HG03103 (cell line): ENCODE data around the gene NAA35.
"Not testable (repeated sequence)": the region's sequence is repeated elsewhere in the genome, so short reads cannot be mapped to it uniquely, and the experiment has no call there.

ENCODE experiments used
- ATAC-seq: cut with Tn5 transposase; IDR thresholded peaks from one replicate; pipeline ENCODE4 v1.9.1; 2021; ENCODE audit warnings: low read depth; ENCODE audit not compliant: unreplicated experiment

Gene NAA35

DNA sequence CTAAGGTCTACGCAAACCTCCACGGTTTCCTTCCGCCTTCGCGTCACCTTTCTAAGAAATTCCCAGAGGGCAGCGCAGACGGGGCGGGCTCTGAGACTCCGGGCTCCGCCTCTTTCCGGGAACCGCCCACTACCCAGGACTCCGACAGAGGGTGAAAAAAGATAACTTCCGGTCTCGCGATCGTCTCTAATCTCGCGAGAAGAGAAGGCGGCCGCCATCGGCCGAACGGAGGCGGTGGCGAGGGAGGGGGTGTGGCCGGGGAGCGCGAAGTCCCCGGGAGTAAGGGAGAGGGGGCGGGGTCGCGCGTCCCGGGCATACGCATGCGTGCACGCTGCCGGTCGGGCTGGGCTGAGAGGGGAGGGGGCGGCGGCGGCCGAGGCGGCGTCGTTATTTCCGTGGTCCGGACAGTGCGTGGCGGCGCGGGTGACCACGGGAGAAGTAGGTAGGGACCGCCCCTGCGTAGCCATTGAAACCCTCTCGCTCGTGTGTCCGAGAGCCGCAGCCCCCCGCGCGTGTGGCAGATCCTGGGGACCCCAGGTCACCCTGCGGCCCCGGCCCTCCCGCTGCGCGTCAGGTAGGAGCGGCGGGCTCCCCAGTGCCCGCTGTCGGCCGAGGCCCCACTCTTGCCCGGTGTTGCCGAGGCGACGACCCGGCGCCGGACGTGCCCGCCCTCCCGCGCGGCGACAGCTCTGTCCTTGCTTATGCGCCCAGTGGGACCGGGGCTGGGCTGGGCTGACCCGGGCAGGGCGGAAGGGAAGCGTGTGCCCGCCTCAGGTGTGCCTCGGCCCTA lies at the start of gene NAA35:
Gene NAA35 (plus strand): TSS at position 315 of the 790 bp plus-strand sequence. CDS start 1,014 bp downstream, outside the sequence.
- peak; percentile 84 for ATAC-seq

DNA sequence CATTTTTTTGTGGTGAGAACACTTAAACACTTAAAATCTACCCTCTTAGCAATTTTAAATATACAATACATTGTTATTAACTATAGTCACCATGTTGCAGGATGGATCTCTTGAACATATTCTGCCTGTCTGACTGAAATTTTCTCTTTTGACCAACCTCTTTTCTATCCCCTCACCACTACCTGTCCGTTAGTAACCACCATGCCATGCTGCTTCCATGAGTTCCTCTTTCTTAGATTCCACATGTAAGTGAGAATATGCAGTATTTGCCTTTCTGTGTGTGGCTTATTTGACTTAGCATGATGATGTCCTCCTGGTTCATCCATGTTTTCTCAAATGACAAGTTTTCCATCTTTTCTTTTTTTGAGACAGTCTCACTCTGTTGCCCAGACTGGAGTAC lies 48.5 kb upstream of the NAA35 start:
- ATAC-seq, result no peak

DNA sequence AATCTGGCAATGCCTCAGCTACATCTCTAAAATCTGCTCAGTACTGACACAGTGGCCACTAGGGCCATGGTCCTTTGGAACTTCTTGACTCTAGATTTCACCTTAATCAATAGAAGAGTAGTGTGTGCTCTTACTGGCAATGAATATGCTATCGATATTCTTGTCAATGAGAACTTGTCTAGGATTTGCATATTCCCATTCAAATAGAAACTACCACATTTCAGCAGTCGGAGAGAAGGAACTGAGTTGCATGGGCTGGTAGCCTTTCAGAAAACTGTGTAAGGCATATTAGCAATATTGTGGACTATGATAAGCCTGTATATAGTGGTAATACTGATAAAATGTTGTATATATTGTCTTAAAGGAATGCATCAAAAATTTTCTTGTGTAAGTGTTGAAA lies 45.3 kb upstream of the NAA35 start:
- no peak for ATAC-seq

DNA sequence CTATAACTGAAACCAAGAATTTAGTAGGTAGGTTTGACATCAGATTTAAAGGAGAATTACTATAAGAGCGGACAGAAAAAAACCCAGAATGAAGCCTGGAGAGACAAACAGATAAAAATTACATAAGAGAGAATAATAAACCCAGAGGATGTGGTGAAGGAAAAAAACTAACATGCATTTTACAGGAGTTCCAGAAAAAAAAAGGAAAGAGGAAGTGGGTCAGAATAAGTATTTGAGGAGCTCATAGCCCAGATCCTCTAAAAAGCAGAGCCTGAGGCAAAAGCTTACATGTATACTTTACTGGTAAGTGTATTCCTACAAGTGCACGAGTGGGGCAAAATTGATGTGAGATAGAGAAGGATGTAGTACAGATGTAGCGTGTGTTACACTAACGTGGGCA lies 43.1 kb upstream of the NAA35 start:
- no peak for ATAC-seq

DNA sequence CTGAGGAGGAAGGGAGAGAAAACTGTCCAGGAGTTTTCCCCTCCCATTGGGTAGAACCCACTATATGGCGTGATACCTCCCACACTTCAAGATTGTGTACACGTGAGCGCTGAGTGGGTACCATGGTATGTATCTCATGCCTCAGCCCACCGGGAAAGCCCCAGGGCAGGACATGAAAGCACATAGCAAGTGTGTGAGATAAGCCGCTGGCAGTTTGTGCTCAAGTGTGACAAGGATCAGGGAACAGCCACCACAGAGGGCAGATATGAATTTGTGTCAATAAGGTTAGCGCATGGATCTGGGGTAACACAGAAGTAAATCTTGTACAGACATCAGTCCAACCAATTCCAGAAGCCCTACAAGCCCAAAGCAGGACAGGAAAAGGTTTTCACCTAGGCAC lies 42.6 kb upstream of the NAA35 start:
- ATAC-seq, result no peak

DNA sequence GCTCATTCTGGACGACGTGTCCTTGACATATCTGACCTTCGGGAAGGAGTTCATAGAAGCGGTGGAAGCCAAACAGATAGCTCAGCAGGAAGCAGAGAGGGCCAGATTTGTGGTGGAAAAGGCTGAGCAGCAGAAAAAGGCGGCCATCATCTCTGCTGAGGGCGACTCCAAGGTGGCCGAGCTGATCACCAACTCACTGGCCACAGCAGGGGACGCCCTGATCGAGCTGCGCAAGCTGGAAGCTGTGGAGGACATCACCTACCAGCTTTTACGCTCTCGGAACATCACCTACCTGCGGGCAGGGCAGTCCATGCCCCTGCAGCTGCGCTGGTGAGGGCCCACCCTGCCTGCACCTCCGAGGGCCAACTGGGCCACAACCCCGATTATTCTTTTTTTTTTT lies 41.6 kb upstream of the NAA35 start:
- no peak for ATAC-seq

DNA sequence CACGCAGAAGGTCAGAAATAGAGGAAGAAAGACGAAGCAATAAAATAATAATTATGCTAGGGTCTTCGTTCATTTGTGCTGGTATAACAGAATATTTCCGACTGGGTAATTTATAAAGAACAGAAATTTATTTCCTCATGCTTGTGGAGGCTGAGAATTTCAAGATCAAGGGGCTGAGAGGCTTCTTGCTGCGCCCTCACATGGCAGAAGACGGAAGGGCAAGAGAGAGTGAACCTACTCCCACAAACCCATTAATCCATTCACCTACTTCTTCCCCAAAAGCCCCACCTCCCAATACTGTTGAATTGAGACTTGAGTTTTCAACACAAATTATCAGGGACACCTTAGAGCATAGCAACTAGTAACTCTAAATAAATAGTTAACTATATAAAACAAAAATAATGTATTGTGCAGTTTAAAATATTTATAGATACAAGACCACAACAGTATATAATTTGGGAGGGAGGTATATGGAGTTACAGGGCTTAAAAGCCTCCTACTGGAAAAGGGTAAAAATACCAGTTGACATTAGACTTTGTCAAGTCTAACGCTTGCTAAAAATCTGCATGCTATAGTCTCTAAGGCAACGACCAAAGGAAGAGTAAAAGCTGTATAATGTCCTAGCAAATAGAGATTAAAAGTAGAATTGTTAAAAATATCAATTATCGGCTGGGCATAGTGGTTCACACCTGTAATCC lies 40.3 kb upstream of the NAA35 start:
- peak; percentile 56 for ATAC-seq

DNA sequence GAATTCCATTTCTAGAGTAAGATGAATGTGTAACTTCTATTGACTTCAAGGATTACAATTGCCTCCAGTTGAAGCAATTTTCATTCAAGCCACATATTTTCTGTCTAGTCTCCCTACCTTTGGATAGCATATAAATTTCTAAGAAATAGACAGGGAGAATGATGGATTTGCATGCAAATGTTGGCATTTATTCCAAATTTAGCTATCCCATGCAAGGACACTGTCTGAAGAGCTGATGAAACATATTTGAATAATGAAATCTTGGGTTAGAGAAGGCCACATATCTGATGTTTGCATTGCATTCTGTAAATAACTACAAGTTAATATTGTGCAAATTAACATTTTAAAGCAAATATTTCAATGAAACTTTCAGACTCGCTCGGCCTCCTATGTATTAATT lies 36.0 kb upstream of the NAA35 start:
- no peak for ATAC-seq

DNA sequence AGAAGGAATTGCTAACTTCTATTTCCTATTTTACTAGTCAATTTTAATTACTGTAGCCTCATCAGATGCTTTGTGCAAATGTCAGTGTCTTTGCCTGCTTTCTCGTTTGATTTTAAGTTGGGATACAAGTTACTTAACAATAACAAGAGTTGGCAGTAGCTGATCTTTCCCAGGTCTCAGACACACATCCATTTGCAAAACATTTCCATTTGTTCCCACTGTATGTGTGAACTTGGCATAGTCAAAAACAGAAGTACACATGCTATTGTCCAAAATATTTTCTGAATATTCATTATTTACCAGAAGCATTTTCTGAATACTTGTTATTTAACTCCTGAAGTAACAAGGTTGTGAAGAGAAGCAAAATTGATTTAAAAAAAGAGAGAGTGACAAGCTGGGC lies 35.0 kb upstream of the NAA35 start:
- no peak for ATAC-seq

DNA sequence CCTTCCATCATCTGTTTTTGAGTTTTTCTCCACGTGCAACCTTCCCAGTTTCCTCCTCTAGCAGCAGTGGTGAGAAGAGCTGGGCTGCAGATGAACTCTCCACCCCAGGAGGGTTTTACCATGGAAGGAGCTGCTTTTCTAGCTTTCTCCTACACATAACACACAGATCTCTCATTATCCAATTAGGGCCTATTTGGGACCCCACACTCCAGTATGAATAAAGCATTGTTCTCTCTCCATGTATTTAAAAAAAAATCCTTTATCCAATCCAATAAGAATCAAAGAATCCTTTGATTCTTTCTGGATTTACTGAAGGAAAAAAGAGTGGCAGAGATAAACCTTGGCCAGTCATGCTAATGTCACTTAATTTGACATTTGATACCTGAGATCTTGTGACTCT lies 31.6 kb upstream of the NAA35 start:
- ATAC-seq, result no peak

DNA sequence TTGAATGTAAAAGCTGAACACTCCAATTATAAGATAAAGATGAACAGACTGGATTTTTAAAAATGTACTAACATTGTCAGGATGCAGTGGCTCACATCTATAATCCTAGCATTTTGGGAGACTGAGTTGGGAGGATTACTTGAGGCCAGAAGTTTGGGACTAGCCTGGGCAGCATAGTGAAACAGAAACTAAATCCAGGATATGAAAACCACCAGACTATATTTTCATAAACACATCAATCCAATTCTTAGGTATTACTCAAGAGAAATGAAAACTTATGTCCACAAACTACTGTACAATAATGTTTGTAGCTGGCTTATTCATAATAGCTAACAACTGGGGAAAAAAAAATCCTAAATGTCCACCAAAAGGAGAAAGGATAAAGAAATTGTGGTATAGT lies 26.8 kb upstream of the NAA35 start:
- no peak for ATAC-seq

DNA sequence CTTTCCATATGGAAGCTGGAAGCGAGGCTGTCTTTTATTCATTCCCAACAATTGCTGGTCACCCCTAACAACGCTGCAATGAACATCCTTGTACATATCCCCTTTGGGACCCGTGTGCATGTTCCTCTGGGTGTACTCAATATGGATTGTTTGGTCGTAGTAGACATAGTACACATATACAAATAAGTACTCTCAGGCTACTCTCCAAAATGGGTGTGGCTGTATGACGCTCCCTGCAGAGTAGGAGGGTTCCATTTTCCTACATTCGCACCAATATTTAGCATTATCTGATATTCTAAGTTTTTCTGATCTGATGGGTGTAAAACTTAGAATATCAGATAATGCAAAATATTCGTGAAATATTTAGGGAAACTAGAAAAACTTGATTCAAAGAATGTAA lies 23.2 kb upstream of the NAA35 start:
- ATAC-seq, result no peak

DNA sequence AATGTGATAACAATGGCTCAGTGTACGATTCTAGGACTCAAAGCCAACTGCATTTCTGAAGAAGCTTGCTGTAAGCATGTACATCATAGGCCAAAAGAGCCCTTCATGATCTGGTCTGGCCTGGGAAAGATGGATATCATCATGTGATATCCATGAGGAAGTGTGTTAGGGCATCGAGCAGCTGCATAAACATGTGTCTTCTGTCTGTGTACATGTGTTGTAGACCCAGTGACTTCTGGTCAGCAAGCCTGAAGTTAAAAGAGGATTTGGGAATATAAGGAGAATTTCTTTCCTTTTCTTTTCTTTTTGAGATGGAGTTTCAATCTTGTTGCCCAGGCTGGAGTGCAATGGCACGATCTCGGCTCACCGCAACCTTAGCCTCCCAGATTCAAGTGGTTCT lies 15.5 kb upstream of the NAA35 start:
- ATAC-seq, result no peak

DNA sequence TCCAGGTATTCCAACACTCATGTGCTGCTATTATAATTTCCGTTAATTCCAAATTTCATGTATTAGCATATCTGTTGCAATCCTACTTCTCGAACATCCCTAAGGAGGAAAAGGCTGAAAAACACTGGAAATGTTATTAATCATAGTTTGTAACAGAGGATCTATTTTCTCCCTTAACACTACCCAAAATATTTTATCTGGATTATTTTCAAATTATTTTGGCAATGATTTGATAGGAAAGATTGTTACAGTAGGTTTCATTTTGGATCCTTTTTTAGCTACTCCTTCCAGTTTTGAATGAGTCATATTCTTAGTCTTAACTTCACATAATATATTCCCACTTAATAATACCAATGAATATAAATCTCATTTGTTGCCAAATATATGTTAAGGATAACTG lies 13.9 kb upstream of the NAA35 start:
- ATAC-seq, result no peak

DNA sequence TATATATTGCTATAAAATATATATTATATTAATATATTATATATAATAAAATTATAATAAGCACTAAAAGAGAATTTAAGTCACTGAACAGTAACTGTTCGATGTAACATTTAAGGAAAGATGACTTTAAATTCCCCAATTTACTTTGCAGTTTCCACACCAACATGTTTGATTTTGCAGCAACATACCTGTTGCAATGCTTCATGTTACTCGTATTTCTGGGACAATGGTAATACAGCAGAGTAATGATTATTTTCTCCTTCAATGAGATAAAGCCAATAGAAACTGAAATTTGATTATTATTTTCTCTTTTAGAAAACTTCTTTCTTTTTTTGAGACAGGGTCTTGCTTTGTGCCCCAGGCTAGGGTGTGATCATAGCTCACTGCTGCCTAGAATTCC lies 9.5 kb upstream of the NAA35 start:
- no peak for ATAC-seq

DNA sequence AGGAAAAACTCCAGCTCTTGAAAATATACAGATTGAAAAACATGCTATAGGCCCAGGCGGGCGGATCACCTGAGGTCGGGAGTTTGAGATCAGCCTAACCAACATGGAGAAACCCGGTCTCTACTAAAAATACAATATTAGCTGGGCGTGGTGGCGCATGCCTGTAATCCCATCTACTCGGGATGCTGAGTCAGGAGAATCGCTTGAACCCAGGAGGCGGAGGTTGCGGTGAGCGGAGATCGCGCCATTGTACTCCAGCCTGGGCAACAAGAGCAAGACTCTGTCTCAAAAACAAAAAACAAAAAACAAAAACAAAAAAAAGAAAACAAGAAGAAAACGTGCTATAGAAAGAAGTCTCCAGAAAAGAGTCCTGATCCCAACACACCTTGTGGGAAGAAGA lies 5.0 kb upstream of the NAA35 start:
- not testable (repeated sequence) for ATAC-seq

DNA sequence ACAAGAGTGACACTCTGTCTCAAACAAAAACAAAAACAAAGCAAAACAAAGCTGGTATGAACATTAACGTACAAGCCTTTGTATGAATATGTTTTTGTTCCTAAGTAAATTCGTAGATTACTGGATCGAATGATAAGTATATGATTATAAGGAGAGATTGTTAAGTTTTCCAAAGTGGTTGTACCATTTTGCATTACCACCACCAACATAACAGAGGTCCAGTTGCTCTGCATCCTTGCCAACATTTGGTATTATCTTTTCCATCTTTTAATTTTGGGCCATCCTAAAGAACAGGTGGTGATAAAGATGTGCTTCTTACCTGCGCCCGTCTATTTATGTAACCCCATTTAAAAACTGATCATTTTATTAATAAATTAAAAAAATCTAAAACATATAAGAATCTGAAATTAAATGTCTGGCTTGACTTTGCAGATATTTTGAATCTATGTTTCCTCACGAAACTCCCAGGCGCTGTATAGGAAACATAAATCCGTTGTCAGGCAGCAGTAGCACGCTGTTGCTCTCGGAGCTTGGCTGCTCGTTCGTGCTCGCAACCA lies 593 bp upstream of the NAA35 start:
- no peak for ATAC-seq

DNA sequence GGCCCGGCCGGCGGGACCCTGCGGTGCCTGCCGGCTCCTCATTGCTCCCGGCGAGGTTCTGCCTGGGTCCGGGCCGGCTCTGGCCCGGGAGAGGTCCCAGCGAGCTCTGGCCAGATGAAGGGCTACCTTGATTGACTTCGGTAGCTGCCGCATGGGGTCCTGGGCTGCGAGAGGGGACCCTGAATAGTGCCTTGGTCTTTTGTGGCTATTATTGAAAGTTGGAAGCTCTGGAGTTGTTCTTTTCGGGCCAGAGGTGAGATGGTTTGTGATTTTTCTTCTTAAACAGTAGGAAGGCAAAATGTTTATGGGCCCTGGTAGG lies 635 bp downstream of the NAA35 start:
- ATAC-seq, result no peak

DNA sequence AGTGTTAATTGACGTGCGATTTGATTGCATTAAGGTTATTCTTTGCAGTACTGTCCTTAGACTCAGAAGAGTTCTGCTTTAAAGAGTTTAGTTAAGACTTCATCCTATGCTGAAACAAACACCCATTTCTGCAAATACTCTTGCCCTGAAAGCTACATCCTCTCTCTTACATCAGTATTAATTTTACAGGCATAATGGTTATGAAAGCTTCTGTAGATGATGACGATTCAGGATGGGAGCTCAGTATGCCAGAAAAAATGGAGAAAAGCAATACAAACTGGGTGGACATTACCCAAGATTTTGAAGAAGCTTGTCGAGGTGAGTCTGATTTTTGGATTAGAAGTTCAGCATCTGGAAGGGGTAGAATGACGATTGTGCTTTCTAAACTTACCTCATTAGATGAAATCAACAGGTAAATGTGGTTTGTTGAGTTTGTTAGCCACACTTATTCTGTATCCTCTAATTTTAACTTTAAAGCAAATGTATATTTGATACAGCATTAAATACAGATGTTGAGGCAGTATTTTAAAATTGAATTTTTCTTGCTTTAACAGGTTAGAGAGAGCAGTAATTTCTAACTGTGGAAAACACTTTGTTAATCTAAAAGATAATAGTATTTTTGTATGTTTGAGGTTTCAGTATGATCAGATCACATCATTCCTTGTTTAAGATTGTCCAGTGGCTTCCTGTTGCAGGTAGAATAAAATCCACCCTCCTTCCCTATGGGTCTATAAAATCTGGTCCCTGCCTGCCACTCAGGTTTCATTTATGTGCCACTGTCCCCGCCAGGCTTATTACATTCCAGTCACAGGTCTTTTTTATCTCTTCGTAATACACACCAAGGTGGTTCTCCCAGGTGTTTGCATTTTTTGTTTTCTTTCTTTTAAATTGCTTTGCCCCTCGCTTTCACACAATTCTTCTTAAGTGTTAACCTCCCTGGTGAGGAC lies 1.3 kb downstream of the NAA35 start:
- no peak for ATAC-seq

DNA sequence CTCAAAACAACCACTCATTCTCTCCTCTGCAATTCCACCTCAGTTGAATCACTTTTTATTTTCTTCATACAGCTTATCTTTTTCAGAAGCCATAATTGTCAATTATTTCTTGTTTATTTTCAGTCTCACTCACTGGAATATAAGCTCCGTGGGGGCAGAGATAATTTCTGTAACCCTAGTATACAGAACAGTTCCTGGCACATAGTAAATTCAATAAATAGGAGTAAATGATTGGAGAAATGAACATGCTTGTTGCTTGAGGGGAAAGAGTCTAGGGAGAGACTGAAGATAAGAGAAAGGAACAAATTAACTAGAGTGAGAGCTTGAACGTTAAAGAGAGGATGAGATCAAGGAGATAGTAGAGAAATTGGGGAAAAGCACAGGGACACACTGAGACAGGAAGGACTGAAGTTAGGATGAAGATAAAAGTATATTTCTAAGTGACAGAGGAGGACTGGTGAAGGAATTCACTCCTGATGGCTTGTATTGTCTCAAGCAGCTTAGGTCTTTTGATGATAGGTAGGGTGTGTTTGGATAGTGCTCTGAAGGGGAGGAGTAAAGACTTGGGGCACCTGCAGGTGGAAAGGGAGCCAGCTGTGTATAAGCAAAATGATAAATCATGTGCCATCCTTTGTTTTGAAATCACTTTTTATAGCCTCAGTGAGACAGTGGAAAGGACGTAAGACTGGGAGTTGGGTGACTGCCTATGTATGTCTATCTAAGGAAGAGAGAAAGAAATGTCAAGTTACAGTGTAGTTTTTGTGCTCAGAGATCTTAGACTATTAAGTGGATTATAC lies 2.2 kb downstream of the NAA35 start:
- no peak for ATAC-seq
